Sigmoid colon (tissue), 4 donors: ENCODE measurements around the gene FAM53A.

ENCODE experiments used
- EP300 ChIP-seq, 4 donors: sonication (generic); formaldehyde crosslinking; IDR thresholded peaks; one replicate each; pipeline ENCODE4 v1.6.1; 2017; ENCODE audit warnings: antibody characterized with exemption in 4 of 4
- POLR2A ChIP-seq, 2 donors: fragments of 450-650 bp; IDR thresholded peaks; one replicate each; pipeline ENCODE4 v1.6.1; 2016; ENCODE audit warnings: antibody characterized with exemption in 2 of 2, mild to moderate bottlenecking in 2 of 2, moderate library complexity in 2 of 2
- TF ChIP-seq, protein P1 (sequence below), 4 experiments: fragments of 450-650 bp in 3 of 4; fragments of 200-600 bp in 1 of 4; IDR thresholded peaks; one replicate each; pipeline ENCODE4 v1.5.1; 2016 to 2019; ENCODE audit warnings: antibody characterized with exemption in 4 of 4, mild to moderate bottlenecking in 3 of 4, moderate library complexity in 2 of 4

DNA sequence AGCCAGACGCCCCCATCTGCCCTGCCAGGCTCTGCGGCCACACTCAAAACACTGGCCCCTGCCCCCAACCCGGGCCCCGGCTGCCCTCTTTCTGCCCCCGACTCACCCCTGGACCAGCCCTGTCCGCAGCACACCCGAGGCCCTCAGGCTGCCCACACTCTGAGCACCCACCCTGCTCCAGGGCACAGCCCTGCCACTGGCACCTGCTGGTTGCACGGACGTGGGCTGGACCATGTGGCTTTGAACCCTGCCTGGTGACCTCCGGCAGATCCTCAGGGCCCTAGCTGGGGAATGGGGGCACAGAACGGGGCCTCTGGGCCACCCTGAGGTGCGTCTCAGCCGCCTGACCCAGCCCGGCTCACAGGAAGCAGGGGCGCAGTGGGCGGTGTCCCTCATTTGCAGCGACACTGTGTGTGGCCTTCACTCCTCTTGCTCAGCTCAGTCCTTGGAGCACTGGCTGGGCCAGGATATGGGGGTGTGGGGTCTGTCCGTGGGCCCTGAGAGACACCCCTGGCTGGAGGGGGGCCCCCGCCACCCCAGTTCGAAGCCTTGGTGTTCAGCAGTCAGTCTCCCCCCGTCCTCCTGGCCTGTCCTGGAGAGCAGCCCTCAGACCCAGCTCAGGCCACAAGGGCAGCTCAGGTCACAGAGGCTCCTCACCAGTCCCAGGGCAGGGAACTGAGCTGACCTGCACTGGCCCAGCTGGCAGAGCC, 73.2 kb downstream of the FAM53A start:
- TF ChIP-seq EP300 (IDR thresholded peaks at IDR 0.05) (no peak), POLR2A (IDR thresholded peaks at IDR 0.05) (no peak)
- TF ChIP-seq, protein P1, sequence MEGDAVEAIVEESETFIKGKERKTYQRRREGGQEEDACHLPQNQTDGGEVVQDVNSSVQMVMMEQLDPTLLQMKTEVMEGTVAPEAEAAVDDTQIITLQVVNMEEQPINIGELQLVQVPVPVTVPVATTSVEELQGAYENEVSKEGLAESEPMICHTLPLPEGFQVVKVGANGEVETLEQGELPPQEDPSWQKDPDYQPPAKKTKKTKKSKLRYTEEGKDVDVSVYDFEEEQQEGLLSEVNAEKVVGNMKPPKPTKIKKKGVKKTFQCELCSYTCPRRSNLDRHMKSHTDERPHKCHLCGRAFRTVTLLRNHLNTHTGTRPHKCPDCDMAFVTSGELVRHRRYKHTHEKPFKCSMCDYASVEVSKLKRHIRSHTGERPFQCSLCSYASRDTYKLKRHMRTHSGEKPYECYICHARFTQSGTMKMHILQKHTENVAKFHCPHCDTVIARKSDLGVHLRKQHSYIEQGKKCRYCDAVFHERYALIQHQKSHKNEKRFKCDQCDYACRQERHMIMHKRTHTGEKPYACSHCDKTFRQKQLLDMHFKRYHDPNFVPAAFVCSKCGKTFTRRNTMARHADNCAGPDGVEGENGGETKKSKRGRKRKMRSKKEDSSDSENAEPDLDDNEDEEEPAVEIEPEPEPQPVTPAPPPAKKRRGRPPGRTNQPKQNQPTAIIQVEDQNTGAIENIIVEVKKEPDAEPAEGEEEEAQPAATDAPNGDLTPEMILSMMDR (IDR thresholded peaks at IDR 0.05) = no peak
